Coronary artery (tissue), 2 donors: Measurements from ENCODE around the gene SMG9.
A peak's percentile ranks its signal among the peaks of the same experiment; 100 is the strongest.

ENCODE experiments used
- DNase-seq: peaks from one replicate; pipeline ENCODE4 v3.0.0-alpha.2; 2017; ENCODE audit warnings: low spot score
- H3K27ac ChIP-seq, 2 donors: fragments of 200-600 bp; sonication (generic); one replicate each; pipeline ENCODE4 v1.5.1; 2016 to 2019
- H3K4me3 ChIP-seq: fragments of 200-600 bp; sonication (generic); 2 replicates; pipeline ENCODE4 v1.5.1; 2016; ENCODE audit warnings: mild to moderate bottlenecking, moderate library complexity
- TF ChIP-seq, protein P1 (sequence below): fragments of 200-600 bp; sonication (generic); IDR thresholded peaks from one replicate; pipeline ENCODE4 v1.5.1; 2019; ENCODE audit warnings: antibody characterized with exemption

Gene SMG9

DNA sequence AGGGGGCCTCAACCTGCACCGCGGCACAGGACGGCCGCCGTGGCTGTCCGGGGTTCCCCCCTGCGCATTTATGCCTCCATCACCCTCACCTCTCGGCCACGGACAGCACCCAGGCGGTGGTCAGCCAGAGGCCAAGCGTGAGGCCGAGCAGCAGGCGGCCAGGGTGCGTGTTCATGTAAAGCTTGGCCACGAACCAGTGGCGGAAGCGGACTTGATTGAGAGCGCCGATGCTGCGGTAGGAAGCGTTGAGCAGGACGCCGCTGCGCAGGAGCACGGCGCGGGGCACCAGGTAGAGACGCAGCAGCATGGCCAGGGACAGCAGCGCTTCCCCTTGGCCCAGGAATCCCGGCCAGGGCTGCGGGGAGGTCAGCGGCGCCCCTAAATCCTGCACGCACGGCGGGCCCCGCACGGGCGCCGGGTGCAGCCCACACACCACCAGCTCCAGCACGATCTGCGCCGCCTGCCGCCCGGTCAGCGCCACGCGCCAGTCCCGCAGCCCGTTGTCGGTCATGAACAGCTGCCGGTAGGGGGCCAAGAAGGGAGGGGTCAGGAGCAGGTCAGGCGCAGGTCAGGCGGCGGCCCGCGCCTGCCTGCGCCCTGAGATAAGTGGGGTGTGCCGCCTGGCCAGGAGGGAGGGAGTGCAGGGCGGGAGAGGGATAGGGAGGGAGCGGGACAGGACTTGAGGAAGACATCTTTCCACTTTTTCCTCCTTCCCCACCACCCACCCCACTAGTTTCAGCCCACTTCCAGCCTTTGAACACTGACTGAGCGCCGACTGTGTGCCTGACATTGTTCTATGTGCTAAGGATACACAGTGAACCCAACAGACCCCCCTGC lies 19.6 kb upstream of the SMG9 start:
- Histone ChIP-seq H3K4me3 (peak overlapping the region; percentile 60), H3K27ac (peak overlapping the region in 1 of 2 donors; percentile 42)
- TF ChIP-seq, protein P1, sequence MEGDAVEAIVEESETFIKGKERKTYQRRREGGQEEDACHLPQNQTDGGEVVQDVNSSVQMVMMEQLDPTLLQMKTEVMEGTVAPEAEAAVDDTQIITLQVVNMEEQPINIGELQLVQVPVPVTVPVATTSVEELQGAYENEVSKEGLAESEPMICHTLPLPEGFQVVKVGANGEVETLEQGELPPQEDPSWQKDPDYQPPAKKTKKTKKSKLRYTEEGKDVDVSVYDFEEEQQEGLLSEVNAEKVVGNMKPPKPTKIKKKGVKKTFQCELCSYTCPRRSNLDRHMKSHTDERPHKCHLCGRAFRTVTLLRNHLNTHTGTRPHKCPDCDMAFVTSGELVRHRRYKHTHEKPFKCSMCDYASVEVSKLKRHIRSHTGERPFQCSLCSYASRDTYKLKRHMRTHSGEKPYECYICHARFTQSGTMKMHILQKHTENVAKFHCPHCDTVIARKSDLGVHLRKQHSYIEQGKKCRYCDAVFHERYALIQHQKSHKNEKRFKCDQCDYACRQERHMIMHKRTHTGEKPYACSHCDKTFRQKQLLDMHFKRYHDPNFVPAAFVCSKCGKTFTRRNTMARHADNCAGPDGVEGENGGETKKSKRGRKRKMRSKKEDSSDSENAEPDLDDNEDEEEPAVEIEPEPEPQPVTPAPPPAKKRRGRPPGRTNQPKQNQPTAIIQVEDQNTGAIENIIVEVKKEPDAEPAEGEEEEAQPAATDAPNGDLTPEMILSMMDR, result no peak
- DNase-seq, result no peak

DNA sequence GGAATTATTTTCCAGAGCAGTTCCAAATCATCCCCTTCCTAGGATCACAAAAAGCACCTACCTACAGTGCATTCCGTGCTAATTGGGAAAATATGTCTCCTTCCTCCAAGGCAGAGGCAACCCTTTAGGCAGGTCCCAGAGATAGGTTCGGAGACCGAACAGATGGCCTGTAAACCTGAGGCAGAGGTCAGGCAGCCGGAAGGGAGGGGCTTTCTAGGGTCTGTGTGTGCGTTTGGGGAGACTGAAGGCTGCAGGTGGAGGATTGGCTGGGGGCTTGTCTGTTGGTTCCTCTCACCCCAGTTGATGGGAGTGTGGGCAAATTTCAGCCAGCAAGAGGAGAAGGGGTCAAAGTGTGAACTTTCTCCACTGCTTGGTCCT lies 19.0 kb upstream of the SMG9 start:
- TF ChIP-seq, protein P1, result no peak
- H3K4me3 ChIP-seq, result peak overlapping the region; percentile 60
- H3K27ac ChIP-seq, result no peak overlapping the region
- no peak for DNase-seq

DNA sequence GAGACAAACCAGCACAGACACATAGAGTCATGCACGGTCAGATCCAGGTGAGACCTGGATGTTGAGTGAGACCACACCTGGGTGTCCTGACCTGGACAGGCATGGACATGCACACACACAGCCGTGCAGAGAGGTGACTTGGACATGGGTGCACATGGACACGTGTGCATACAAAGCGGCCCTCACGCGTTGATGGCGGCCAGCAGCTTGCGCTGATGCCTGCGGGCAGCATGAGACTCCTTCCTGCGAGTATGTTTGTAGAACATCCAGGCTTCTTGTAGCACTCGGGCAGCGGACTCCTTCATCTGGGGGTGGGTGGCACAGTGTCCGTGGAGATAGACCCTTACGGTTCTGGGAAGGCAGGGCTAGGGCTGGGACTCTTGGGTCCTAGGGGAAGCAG lies 14.5 kb upstream of the SMG9 start:
- DNase-seq, result no peak
- H3K27ac ChIP-seq, result peak overlapping the region in 1 of 2 donors; percentile 10
- TF ChIP-seq, protein P1, result no peak
- no peak overlapping the region for H3K4me3 ChIP-seq

DNA sequence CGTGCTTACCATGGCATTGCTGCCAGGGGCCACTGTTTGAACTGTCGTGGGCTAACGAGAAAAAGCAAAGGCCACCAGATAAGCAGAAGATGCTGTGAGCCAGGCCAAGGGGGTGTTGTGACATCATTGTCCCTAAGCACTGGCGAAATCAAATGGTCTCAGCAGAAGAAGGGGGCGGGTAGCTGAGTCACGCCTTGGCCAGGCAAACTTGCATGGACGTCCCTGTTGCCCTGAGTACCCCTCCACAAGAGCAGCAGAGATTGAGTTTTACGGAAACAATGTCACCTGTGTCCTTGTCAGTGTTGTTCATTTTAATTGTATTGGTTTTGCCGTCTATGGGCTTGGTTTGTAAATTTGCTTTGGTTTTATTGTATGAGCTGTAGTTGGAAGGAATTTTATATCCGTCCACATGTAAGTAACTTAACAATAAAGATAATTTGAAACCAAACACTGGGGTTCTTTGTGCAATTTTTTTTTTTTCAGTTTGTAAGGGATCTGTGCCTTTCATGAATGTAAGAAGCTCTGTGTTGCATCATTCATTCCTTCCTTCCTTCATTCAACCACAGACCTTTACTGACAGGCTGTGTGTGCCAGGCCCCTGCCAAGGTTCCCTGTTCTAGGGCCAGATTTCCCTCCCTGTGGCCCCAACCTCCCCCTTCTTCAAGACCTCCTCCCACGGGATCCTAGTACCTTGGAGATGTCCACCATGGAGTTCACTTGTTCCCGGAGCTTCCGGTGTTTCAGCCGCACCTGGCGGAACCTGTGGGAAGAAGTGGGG lies 13.7 kb upstream of the SMG9 start:
- peak overlapping the region in 1 of 2 donors; percentile 24 for H3K27ac ChIP-seq
- TF ChIP-seq, protein P1, result no peak
- DNase-seq, result no peak
- H3K4me3 ChIP-seq, result no peak overlapping the region

DNA sequence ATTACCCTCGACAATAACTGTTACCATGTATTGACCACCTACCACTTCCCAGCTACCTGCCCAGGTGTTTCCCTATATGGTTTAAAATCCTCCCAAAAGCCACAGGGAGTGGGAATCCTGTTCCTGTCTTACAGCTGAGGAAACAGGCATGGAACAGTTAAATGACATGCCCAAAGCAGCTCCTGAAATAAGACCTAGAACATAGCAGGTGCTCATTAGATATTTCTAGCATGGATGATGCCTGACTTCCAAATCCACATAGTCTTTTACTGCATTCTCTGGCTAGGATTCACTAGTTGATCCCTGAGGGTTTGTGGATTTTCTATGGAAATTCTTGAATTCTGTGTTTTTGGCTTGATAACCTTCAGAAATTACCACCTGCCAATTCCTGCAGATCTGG lies 13.1 kb upstream of the SMG9 start:
- TF ChIP-seq, protein P1, result no peak
- DNase-seq, result no peak
- Histone ChIP-seq H3K4me3 (no peak overlapping the region), H3K27ac (peak overlapping the region in 1 of 2 donors; percentile 24)

DNA sequence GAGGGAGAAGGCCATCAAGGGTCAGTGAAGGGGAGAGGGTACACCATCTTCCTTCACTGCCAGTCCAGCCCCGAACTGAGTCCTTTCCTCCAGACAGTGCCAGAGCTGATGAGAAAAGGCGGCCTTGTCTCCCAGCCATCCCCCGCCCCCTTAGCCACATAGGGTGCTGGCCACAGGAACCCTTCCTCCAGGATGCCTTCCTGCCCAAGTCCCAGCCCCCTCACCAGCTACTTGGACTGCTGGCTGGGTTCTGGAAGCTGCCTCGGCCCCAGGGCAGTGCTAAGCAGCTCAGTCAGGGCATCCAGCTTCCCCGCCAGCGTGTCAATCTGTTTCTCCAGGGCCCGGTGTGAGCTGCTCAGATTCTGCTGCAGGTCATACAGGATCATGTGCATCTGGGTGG lies 12.6 kb upstream of the SMG9 start:
- TF ChIP-seq, protein P1, result no peak
- DNase-seq, result no peak
- Histone ChIP-seq H3K4me3 (no peak overlapping the region), H3K27ac (no peak overlapping the region)

DNA sequence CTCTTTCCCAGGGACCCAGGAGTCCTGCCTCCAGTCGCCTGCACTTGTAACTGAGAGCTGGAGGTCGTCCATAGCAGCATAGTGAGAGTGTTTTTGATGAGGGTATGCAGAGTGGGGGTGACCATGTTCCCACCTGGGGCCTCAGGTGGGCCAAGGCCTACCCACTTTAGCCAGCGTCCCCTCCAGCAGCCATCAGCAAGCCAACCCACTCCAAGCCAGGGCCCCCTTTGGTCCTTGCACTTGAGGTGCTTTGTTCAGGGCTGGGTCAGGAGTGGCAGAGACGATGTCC lies 11.9 kb upstream of the SMG9 start:
- Histone ChIP-seq H3K4me3 (no peak overlapping the region), H3K27ac (no peak overlapping the region)
- TF ChIP-seq, protein P1, result no peak
- DNase-seq, result no peak
